MCF 10A (cell line): Measurements from ENCODE around the gene PNPLA7. TPM values are rescaled to one million over a fixed set of nuclear protein-coding genes. Genes with fewer than 3 reads are reported as not detected.

Experiments
- BruUV-seq: library from RNA; stranded (reverse); fragments of 400-500 nt; replicated peaks from 2 replicates; lab custom pipeline; 2021; lab: Mats Ljungman, UMichigan
- CTCF ChIA-PET: fragments of 300-600 bp; sonication (Branson Sonifier 250); formaldehyde crosslinking; extraction: SDS; loops from one replicate; lab custom pipeline; 2021; ENCODE audit warnings: antibody characterized with exemption, inconsistent platforms; lab: Yijun Ruan, JAX
- POLR2A ChIA-PET: fragments of 300-600, 350-650 bp; sonication (Branson Sonifier 250); formaldehyde crosslinking; extraction: SDS; loops from one replicate; lab custom pipeline; 2020; ENCODE audit warnings: antibody characterized with exemption, inconsistent platforms; lab: Yijun Ruan, JAX
- DNase-seq: peaks from one replicate; pipeline ENCODE4 v3.0.0-alpha.2; 2018; ENCODE audit not compliant: unreplicated experiment
- H3K27ac Mint-ChIP-seq: one replicate; pipeline ENCODE4 v1.8.0; 2022; ENCODE audit warnings: mild to moderate bottlenecking, low read depth, mixed read lengths; ENCODE audit not compliant: unreplicated experiment
- H3K27me3 Mint-ChIP-seq: one replicate; pipeline ENCODE4 v1.8.0; 2022; ENCODE audit warnings: mixed read lengths; ENCODE audit not compliant: insufficient read depth, unreplicated experiment
- H3K36me3 Mint-ChIP-seq: one replicate; pipeline ENCODE4 v1.8.0; 2022; ENCODE audit warnings: mild to moderate bottlenecking, moderate library complexity, mixed read lengths; ENCODE audit not compliant: insufficient read depth, unreplicated experiment
- H3K4me1 Mint-ChIP-seq: one replicate; pipeline ENCODE4 v1.8.0; 2022; ENCODE audit warnings: mixed read lengths; ENCODE audit not compliant: insufficient read depth, unreplicated experiment
- H3K4me3 Mint-ChIP-seq: one replicate; pipeline ENCODE4 v1.8.0; 2022; ENCODE audit warnings: mild to moderate bottlenecking, moderate library complexity, mixed read lengths; ENCODE audit not compliant: unreplicated experiment
- H3K9me3 Mint-ChIP-seq: one replicate; pipeline ENCODE4 v1.8.0; 2022; ENCODE audit warnings: mixed read lengths; ENCODE audit not compliant: unreplicated experiment
- intact Hi-C: fragments of 100-400 bp; cut with micrococcal nuclease; formaldehyde crosslinking; loops from 2 replicates; pipeline ENCODE4 v1.14.1; 2022
- total RNA-seq: library from RNA; stranded (reverse); gene quantifications from 2 replicates; pipeline ENCODE4 v1.2.3, GENCODE V29; 2022
- TF ChIP-seq, protein P1 (sequence below): fragments of 200-600 bp; IDR thresholded peaks from one replicate; pipeline ENCODE4 v1.8.0; 2022; ENCODE audit warnings: antibody characterized with exemption, mild to moderate bottlenecking; ENCODE audit not compliant: unreplicated experiment

Gene PNPLA7
- total RNA-seq, 1 experiment from 2014 or later, result 0.86 TPM

DNA sequence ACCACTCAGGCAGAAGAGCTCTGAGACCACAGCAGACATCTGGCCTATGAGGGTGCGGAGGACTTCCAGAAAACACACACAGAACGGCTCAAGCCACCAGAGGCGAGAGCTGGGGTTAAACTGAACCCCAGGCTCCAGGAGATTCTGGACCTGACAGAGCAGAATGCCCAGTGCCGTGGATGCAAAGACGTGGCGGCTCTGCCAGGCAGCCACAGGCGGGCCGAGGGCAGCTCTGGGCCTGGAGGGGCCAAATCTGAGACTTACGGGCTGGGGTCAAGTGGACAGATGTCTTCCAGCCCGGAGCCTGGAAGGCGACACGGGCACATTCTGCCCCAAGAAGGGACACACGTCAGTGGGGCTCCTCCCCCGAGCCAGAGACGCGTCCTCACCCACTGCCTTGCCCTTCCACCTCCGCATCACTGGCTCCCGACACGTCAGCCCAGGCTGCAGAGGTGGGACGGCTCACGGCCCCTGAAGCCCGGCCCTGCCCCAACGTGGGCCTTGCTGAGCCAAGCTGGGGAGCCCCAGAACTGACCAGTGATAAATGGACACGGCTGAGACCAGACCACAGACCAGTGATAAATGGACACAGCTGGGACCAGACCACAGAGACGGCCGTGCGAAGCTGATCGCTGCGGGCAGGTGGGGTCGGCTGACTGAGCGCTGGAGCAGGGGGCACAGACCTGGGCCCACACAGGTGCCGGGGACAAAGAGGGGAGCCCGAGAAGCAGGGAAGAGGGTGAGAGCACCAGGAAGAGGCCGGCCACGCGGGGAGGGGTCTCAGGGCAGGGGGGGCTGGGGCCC, 50.1 kb downstream of the PNPLA7 start:
- H3K9me3 Mint-ChIP-seq, result peaks cover 8% of the 10 kb centered on the region
- intact Hi-C loops, result no loop called here
- no TSS peak for BruUV-seq
- H3K36me3 Mint-ChIP-seq, result peaks cover 17% of the 10 kb centered on the region
- H3K27me3 Mint-ChIP-seq, result peaks cover 30% of the 10 kb centered on the region
- no peak overlapping the region for H3K27ac Mint-ChIP-seq
- ChIA-PET CTCF (no interaction called here), POLR2A (interaction anchor here (1.1 kb wide), 1 partner anchor 18 kb away, joined by 4 read pairs; no protein-coding TSS in a partner anchor)
- H3K4me1 Mint-ChIP-seq, result no peaks in the 10 kb centered on the region
- no peak overlapping the region for H3K4me3 Mint-ChIP-seq
- TF ChIP-seq, protein P1, sequence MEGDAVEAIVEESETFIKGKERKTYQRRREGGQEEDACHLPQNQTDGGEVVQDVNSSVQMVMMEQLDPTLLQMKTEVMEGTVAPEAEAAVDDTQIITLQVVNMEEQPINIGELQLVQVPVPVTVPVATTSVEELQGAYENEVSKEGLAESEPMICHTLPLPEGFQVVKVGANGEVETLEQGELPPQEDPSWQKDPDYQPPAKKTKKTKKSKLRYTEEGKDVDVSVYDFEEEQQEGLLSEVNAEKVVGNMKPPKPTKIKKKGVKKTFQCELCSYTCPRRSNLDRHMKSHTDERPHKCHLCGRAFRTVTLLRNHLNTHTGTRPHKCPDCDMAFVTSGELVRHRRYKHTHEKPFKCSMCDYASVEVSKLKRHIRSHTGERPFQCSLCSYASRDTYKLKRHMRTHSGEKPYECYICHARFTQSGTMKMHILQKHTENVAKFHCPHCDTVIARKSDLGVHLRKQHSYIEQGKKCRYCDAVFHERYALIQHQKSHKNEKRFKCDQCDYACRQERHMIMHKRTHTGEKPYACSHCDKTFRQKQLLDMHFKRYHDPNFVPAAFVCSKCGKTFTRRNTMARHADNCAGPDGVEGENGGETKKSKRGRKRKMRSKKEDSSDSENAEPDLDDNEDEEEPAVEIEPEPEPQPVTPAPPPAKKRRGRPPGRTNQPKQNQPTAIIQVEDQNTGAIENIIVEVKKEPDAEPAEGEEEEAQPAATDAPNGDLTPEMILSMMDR, result no peak
- no peak for DNase-seq

DNA sequence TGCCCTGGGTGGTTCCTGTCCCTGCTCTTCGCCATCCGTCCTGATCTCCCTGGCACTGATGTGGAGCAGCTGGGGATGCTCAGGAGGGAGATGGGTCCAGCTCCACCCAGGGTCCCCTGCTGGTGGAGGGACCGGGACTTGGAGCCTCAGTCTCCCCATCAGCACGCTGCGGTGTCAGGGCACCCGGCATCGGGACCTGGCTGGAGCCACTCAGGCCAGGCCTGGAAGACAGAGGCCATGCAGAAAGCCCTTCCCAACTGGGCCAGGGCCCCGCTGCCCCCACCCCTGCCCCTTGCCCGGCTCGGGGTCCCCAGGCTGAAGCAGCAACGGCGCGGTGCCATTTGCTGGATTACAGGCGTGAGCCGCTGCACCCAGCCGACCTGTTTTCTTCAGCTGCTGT, 50.8 kb downstream of the PNPLA7 start:
- Mint-ChIP-seq H3K9me3 (peaks cover 8% of the 10 kb centered on the region), H3K27ac (no peak overlapping the region), H3K27me3 (peaks cover 30% of the 10 kb centered on the region), H3K4me1 (peaks cover 4% of the 10 kb centered on the region), H3K36me3 (peaks cover 17% of the 10 kb centered on the region), H3K4me3 (no peak overlapping the region)
- BruUV-seq, result no TSS peak
- ChIA-PET CTCF (no interaction called here), POLR2A (no interaction called here)
- intact Hi-C loops, result no loop called here
- no peak for DNase-seq
- TF ChIP-seq, protein P1, result no peak

DNA sequence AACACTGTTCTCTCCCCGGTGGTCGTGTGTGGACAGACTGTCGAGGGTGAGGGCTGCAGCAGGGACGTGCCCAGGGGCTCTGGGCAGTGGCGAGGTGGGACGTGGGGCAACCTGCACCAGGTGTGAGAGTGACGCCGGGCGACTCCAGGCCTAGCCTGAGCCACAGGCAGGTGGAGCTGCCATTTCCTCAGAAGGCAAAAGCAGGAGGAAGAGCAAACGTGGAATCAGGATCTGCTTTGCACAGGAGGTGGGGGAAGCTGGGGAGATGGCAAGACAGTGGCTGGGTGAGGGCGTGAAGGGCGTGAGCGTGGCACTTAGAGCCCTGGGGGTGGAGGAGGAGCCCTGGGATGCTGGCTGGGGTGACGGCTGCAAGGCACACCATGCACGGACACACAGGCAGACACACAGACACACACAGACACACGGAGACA, 51.5 kb downstream of the PNPLA7 start:
- BruUV-seq, result no TSS peak
- peaks cover 17% of the 10 kb centered on the region for H3K36me3 Mint-ChIP-seq
- no peak overlapping the region for H3K27ac Mint-ChIP-seq
- H3K27me3 Mint-ChIP-seq, result peaks cover 25% of the 10 kb centered on the region
- POLR2A ChIA-PET, result no interaction called here
- intact Hi-C loops, result no loop called here
- CTCF ChIA-PET, result no interaction called here
- no peak for DNase-seq
- no peak overlapping the region for H3K4me3 Mint-ChIP-seq
- TF ChIP-seq, protein P1, result no peak
- H3K9me3 Mint-ChIP-seq, result peaks cover 6% of the 10 kb centered on the region
- peaks cover 9% of the 10 kb centered on the region for H3K4me1 Mint-ChIP-seq

DNA sequence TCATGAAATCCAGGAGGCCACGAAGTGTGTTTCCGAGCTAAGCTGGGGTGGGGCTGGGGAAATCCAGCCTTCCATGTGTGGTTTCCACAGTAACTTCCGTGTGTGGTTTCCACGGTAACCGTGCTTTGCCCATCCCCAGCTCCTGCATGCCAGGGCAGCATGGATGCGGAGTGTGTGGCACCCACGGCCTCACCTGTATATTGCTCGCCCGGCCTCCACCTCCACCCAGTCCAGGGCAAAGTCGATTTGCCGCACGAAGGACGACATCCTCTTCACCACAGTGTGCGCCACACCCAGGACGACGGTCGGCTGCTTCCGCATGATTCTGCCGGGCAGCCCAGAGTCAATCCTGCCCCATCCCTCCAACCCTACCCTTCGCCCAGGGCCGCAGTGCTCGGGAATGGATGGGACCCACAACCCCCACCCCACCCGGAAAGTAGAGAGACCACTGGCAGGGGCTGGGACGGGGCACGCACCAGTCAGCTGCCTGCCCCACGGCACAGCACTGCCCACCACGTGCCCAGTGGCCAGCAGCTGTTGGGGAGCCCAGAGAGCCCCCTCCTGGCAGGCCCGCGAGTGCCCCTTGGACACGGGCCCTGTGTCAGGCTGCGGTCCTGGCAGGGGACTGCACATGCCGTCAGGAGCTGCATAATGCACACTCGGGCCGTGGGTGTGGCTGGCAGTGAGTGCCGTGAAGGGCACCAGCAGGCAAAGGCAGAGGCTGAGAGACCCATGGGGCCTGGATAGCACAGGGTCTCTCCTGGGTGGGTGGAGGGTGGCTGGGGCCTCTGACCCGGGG, 52.1 kb downstream of the PNPLA7 start:
- ChIA-PET POLR2A (no interaction called here), CTCF (interaction anchor here (0.5 kb wide), 1 partner anchor 88 kb away, joined by 3 read pairs; no protein-coding TSS in a partner anchor)
- no peaks in the 10 kb centered on the region for H3K9me3 Mint-ChIP-seq
- H3K27ac Mint-ChIP-seq, result no peak overlapping the region
- no peak overlapping the region for H3K4me3 Mint-ChIP-seq
- DNase-seq, result no peak
- TF ChIP-seq, protein P1, result no peak
- no TSS peak for BruUV-seq
- intact Hi-C loops, result no loop called here
- peaks cover 19% of the 10 kb centered on the region for H3K27me3 Mint-ChIP-seq
- peaks cover 17% of the 10 kb centered on the region for H3K36me3 Mint-ChIP-seq
- peaks cover 9% of the 10 kb centered on the region for H3K4me1 Mint-ChIP-seq
